Measurements from ENCODE around the gene ZNF705A.

- no peak for TF ChIP-seq CTCF (conservative IDR thresholded peaks at IDR 0.05; ENCODE audit: low read depth in 2 of 2)
- TF ChIP-seq EZH2 (IDR thresholded peaks at IDR 0.05; ENCODE audit: low read depth, unreplicated experiment): no peak
- no peak for TF ChIP-seq EZH2phosphoT487 (IDR thresholded peaks at IDR 0.05; ENCODE audit: unreplicated experiment)
- no peak for TF ChIP-seq POLR2AphosphoS5 (IDR thresholded peaks at IDR 0.05; ENCODE audit: low read depth)
- TF ChIP-seq REST (IDR thresholded peaks at IDR 0.05; ENCODE audit: unreplicated experiment): no peak
- no peak for TF ChIP-seq JUNB (IDR thresholded peaks at IDR 0.05; ENCODE audit: unreplicated experiment)
- no peak for TF ChIP-seq CREB1 (CRISPR knock-in tag; IDR thresholded peaks at IDR 0.05; ENCODE audit: low read depth)
- TF ChIP-seq ETS1 (IDR thresholded peaks at IDR 0.05): no peak
- no peak for TF ChIP-seq ZNF114 (CRISPR knock-in tag; IDR thresholded peaks at IDR 0.05)
- TF ChIP-seq NANOG (IDR thresholded peaks at IDR 0.05; ENCODE audit: borderline replicate concordance): no peak
- TF ChIP-seq ZNF462 (CRISPR knock-in tag; IDR thresholded peaks at IDR 0.05): no peak
- TF ChIP-seq ZNF331 (CRISPR knock-in tag; IDR thresholded peaks at IDR 0.05; ENCODE audit: low read depth): no peak
Observed at GRCh38 chr12:8123124-8123912, 33.5 kb upstream of the ZNF705A start, which contains the start of gene CLEC4A.
